Left ventricle myocardium inferior (tissue), 1 donor: ENCODE data around the gene GFRA1. TPM values are rescaled to one million over a fixed set of nuclear protein-coding genes. Genes with fewer than 3 reads are reported as not detected.

Experiments used
- DNase-seq: peaks from one replicate; pipeline ENCODE4 v3.0.0-alpha.2; 2020
- H3K27ac ChIP-seq: fragments of 200-600 bp; replicated peaks from 2 replicates; pipeline ENCODE4 v1.8.0; 2021
- H3K27me3 ChIP-seq: fragments of 200-600 bp; 2 replicates; pipeline ENCODE4 v1.8.0; 2021; ENCODE audit warnings: low read depth
- H3K36me3 ChIP-seq: fragments of 200-600 bp; 2 replicates; pipeline ENCODE4 v1.8.0; 2021
- H3K4me1 ChIP-seq: fragments of 200-600 bp; 2 replicates; pipeline ENCODE4 v1.8.0; 2021
- H3K4me3 ChIP-seq: fragments of 200-600 bp; 2 replicates; pipeline ENCODE4 v1.8.0; 2021; ENCODE audit warnings: mild to moderate bottlenecking, moderate library complexity
- H3K9me3 ChIP-seq: fragments of 200-600 bp; replicated peaks from 2 replicates; pipeline ENCODE4 v1.8.0; 2021
- CTCF ChIP-seq: fragments of 200-600 bp; IDR thresholded peaks from 2 replicates; pipeline ENCODE4 v1.8.0; 2021; ENCODE audit warnings: antibody characterized with exemption, mild to moderate bottlenecking, borderline replicate concordance
- intact Hi-C: fragments of 100-400 bp; cut with micrococcal nuclease; formaldehyde crosslinking; loops from one replicate; pipeline ENCODE4 v1.11.0; 2022
- total RNA-seq: library from RNA; stranded (reverse); fragmentation: NEBNext Ultra II Directional; extraction: Animal tissue kit (Norgen Biotek cat#: 25700); gene quantifications from one replicate; pipeline ENCODE4 v1.2.1, GENCODE V29; 2021
- donor health status: DM: no; HTN: yes; CAD: no; lungs with severe emphysema.

Gene GFRA1
- total RNA-seq, 1 donor from 2014 or later = 5.1 TPM

GRCh38 chr10:116262678-116263077, 10.3 kb downstream of the GFRA1 start:
- no peak for TF ChIP-seq CTCF
- H3K4me3 ChIP-seq = no peak overlapping the region
- intact Hi-C loops = no loop called here
- no peak for DNase-seq
- H3K27me3 ChIP-seq = peaks cover 57% of the 10 kb centered on the region
- H3K36me3 ChIP-seq = no peaks in the 10 kb centered on the region
- H3K9me3 ChIP-seq = no peaks in the 10 kb centered on the region
- no peak overlapping the region for H3K27ac ChIP-seq
- H3K4me1 ChIP-seq = no peaks in the 10 kb centered on the region

GRCh38 chr10:116260599-116260998, 12.4 kb downstream of the GFRA1 start:
- no peak for DNase-seq
- H3K4me3 ChIP-seq = no peak overlapping the region
- no peaks in the 10 kb centered on the region for H3K36me3 ChIP-seq
- no peaks in the 10 kb centered on the region for H3K4me1 ChIP-seq
- peaks cover 54% of the 10 kb centered on the region for H3K27me3 ChIP-seq
- no peak overlapping the region for H3K27ac ChIP-seq
- TF ChIP-seq CTCF = no peak
- intact Hi-C loops = no loop called here
- H3K9me3 ChIP-seq = no peaks in the 10 kb centered on the region

GRCh38 chr10:116259638-116260037, 13.4 kb downstream of the GFRA1 start:
- Histone ChIP-seq H3K36me3 (no peaks in the 10 kb centered on the region), H3K9me3 (no peaks in the 10 kb centered on the region), H3K27ac (no peak overlapping the region), H3K4me3 (no peak overlapping the region), H3K4me1 (peaks cover 6% of the 10 kb centered on the region), H3K27me3 (peaks cover 51% of the 10 kb centered on the region)
- no peak for TF ChIP-seq CTCF
- intact Hi-C loops = no loop called here
- DNase-seq = no peak

GRCh38 chr10:116257785-116258184, 15.2 kb downstream of the GFRA1 start:
- Histone ChIP-seq H3K4me1 (peaks cover 7% of the 10 kb centered on the region), H3K9me3 (no peaks in the 10 kb centered on the region), H3K27ac (no peak overlapping the region), H3K27me3 (peaks cover 42% of the 10 kb centered on the region), H3K36me3 (no peaks in the 10 kb centered on the region), H3K4me3 (no peak overlapping the region)
- intact Hi-C loops = no loop called here
- TF ChIP-seq CTCF = no peak
- DNase-seq = no peak

GRCh38 chr10:116256752-116257259, 16.2 kb downstream of the GFRA1 start:
- no peak for DNase-seq

More at GRCh38 chr10:116256752-116257259, 16.2 kb downstream of the GFRA1 start:
- Histone ChIP-seq H3K4me1 (peaks cover 7% of the 10 kb centered on the region), H3K36me3 (no peaks in the 10 kb centered on the region), H3K27ac (no peak overlapping the region), H3K27me3 (peaks cover 33% of the 10 kb centered on the region), H3K4me3 (no peak overlapping the region), H3K9me3 (no peaks in the 10 kb centered on the region)
- TF ChIP-seq CTCF = no peak
- intact Hi-C loops = no loop called here
